SK-N-SH treated with all-trans-retinoic acid at 6 μM for 48 hours (cell line): Measurements from ENCODE around the gene SLC19A1.

Experiments used
- ARNTL ChIP-seq: fragments of 450-650 bp; formaldehyde crosslinking; IDR thresholded peaks from 2 replicates; pipeline ENCODE4 v1.5.0; 2020; ENCODE audit warnings: low read depth, mild to moderate bottlenecking, moderate library complexity, borderline replicate concordance
- PPARA ChIP-seq: fragments of 250-450 bp; sonication (Bioruptor Pico); IDR thresholded peaks from 2 replicates; pipeline ENCODE4 v1.5.0; 2020; ENCODE audit warnings: mild to moderate bottlenecking, borderline replicate concordance
- ZNF70 ChIP-seq: fragments of 450-650 bp; formaldehyde crosslinking; IDR thresholded peaks from 2 replicates; pipeline ENCODE4 v1.5.0; 2020; ENCODE audit warnings: mild to moderate bottlenecking, moderate library complexity

- TF ChIP-seq PPARA (CRISPR knock-in tag): no peak
- no peak for TF ChIP-seq ZNF70
- no peak for TF ChIP-seq ARNTL (CRISPR knock-in tag)
Observed at GRCh38 chr21:45578811-45579381, 36.7 kb upstream of the SLC19A1 start.
